ENCODE data around the gene DLGAP1. TPM values are rescaled to one million over a fixed set of nuclear protein-coding genes. Genes with fewer than 3 reads are reported as not detected.
A peak's percentile ranks its signal among the peaks of the same experiment; 100 is the strongest.
"Not testable (repeated sequence)": the region's sequence is repeated elsewhere in the genome, so short reads cannot be mapped to it uniquely, and the experiment has no call there.

Gene DLGAP1
- total and polyA plus RNA-seq, 9 donors = 2.0 to 42.7 (median 3.8) TPM

DNA sequence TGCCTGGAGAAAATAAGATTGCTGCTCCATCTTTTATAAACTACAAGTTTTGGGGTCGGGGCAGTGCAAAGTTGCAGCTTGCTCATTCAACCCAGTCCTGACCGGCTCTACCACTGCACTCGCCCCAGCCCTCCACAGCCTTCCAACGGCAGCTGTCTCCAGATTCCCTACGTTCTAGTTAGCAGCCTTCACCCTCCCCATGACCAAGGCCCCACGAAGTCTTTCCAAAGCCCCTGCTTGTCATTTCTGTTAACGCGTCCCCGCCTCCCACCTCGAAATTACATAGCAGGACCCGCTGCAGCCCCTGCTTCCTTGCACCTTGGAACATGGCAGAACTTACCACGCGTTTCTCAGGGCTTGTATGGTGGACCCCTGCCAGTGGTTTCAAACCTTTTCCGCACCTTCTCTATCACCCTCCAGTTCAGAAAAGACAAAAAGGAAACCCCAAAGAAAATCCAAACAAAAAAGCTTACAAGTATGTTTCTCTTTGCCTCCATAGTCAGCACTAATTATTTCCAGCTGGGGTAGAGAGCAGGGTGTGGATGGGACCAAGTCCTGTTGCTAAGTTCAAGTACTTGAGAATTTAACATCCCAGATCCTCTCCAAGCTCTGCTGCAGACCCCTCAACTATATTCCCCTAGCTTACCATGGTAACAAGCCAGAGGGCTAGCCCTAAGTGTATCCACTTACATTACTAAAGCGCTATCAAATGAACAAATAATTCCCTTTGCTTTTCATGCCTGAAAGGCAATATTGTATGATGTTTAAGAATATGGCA lies 843.6 kb downstream of the DLGAP1 start:
- intact Hi-C loops (cut with DNase I) = no loop called here
- WGBS, 3 donors = 43 to 51% (median 43%) methylated on average over 15 of the region's 15 CpGs
- H3K4me1 ChIP-seq (ENCODE audit: insufficient read depth) = no peaks in the 10 kb centered on the region
- H3K27ac ChIP-seq = no peak overlapping the region
- no peaks in the 10 kb centered on the region for H3K36me3 ChIP-seq
- H3K27me3 ChIP-seq = no peaks in the 10 kb centered on the region
- H3K9me3 ChIP-seq = no peaks in the 10 kb centered on the region
- no peak overlapping the region for H3K4me3 ChIP-seq
- TF ChIP-seq EP300 (IDR thresholded peaks at IDR 0.05) = no peak
- no peak for TF ChIP-seq CTCF (IDR thresholded peaks at IDR 0.05)
- TF ChIP-seq POLR2A (IDR thresholded peaks at IDR 0.05) = no peak
- peak in 1 of 5 donors; percentile 18 for DNase-seq

DNA sequence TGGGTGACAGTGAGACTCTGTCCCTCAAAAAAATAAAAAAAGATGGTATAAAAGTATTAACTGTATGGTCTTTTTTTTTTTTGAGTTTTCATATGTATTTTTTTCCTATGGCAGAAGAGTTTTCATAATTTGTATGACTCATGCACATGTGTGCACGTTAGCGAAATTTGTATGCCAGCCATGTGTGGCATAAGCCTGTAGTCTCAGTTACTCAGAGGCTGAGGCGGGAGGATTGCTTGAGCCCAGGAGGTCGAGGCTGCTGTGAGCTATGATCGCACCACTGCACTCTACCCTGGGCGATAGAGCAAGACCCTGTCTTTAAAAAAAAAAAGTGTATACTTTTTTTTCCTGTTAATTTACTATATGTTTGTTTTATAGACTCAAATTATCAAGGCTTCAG lies 844.3 kb downstream of the DLGAP1 start:
- Histone ChIP-seq H3K4me1 (ENCODE audit: insufficient read depth) (peaks cover 1% of the 10 kb centered on the region), H3K4me3 (no peak overlapping the region), H3K9me3 (no peaks in the 10 kb centered on the region), H3K27ac (no peak overlapping the region), H3K27me3 (no peaks in the 10 kb centered on the region), H3K36me3 (no peaks in the 10 kb centered on the region)
- 88 to 94% (median 89%) methylated on average over 6 of the region's 6 CpGs for WGBS, 3 donors
- no peak for TF ChIP-seq EP300 (IDR thresholded peaks at IDR 0.05)
- TF ChIP-seq POLR2A (IDR thresholded peaks at IDR 0.05) = no peak
- no peak for TF ChIP-seq CTCF (IDR thresholded peaks at IDR 0.05)
- DNase-seq = peak in 1 of 5 donors; percentile 7
- intact Hi-C loops (cut with DNase I) = no loop called here

DNA sequence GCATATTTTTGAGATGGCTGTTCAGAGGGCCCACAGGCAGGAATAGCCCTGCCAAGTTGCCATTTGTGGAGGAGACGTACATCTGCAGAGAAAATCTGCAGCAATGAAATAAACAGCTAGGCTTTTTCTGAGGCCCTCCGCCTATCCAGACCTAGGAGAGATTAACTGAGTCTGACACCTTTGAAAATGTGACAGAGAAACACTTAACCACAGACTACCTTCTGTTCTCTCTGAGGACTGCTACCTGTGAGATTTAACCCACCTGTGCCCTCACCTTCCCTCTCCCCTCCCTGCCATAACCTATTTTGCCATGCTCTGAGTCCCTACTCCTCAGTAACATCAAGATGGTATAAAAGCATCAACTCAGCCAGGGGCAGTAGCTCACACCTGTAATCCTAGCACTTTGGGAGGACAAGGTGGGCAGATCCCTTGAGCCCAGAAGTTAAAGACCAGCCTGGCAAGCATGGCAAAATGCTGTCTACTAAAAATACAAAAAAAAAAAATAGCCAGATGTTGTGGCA lies 844.9 kb downstream of the DLGAP1 start:
- no peaks in the 10 kb centered on the region for H3K36me3 ChIP-seq
- no peaks in the 10 kb centered on the region for H3K27me3 ChIP-seq
- DNase-seq = no peak
- intact Hi-C loops (cut with DNase I) = no loop called here
- TF ChIP-seq POLR2A (IDR thresholded peaks at IDR 0.05) (no peak), CTCF (IDR thresholded peaks at IDR 0.05) (no peak), EP300 (IDR thresholded peaks at IDR 0.05) (no peak)
- peaks cover 1% of the 10 kb centered on the region for H3K4me1 ChIP-seq (ENCODE audit: insufficient read depth)
- no peaks in the 10 kb centered on the region for H3K9me3 ChIP-seq
- H3K4me3 ChIP-seq = no peak overlapping the region
- 88 to 96% (median 92%) methylated on average over 2 of the region's 2 CpGs for WGBS, 3 donors
- H3K27ac ChIP-seq = no peak overlapping the region

DNA sequence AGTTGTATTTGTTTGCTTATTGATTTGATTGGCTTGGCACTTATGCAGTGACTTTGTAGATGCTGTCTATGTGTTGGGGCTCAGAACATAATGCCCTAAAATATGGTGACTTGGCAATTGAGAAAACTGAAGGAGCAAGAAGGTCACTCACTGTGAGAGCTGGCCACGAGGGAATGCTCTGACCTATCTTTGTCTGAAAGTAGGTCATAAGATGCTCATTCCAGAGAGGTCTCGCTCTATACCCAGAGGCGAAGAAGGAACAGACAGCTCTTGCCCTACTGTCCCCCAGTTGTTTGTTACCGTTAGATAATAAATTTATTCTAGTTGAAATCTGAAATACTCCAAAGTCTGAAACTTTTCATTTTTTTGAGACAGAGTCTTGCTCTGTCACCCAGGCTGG lies 846.6 kb downstream of the DLGAP1 start:
- no peak for DNase-seq
- TF ChIP-seq POLR2A (IDR thresholded peaks at IDR 0.05) (no peak), EP300 (IDR thresholded peaks at IDR 0.05) (no peak), CTCF (IDR thresholded peaks at IDR 0.05) (no peak)
- Histone ChIP-seq H3K4me3 (no peak overlapping the region), H3K27me3 (no peaks in the 10 kb centered on the region), H3K4me1 (ENCODE audit: insufficient read depth) (peaks cover 1% of the 10 kb centered on the region), H3K36me3 (no peaks in the 10 kb centered on the region), H3K27ac (no peak overlapping the region), H3K9me3 (no peaks in the 10 kb centered on the region)
- WGBS, 3 donors = 74 to 77% (median 75%) methylated on average over 4 of the region's 4 CpGs
- intact Hi-C loops (cut with DNase I) = no loop called here

DNA sequence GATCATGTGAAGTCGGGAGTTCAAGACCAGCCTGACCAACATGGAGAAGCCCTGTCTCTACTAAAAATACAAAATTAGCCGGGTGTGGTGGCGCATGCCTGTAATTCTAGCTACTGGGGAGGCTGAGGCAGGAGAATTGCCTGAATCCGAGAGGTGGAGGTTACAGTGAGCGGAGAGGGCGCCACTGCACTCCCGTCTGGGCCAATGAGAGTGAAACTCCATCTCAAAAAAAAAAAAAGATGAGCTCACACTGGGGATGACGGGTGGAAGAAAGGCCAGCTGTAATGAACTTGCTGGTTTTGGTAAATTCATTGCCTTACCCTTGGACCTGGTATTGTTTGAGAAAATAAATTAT lies 847.0 kb downstream of the DLGAP1 start:
- H3K9me3 ChIP-seq; H3K36me3 ChIP-seq; intact Hi-C loops (cut with DNase I); H3K27ac ChIP-seq; H3K27me3 ChIP-seq; H3K4me3 ChIP-seq; H3K4me1 ChIP-seq (ENCODE audit: insufficient read depth): not testable (repeated sequence)
- 85 to 94% (median 86%) methylated on average over 7 to 8 of the region's 8 CpGs for WGBS, 3 donors
- DNase-seq = peak in 2 of 5 donors; percentile 17 to 34
